Liver (tissue), 9 donors: ENCODE results near the gene CAPN3. TPM values are rescaled to one million over a fixed set of nuclear protein-coding genes. Genes with fewer than 3 reads are reported as not detected.

ENCODE experiments used
- DNase-seq: peaks from one replicate; pipeline ENCODE4 v3.0.0-alpha.2; 2017; ENCODE audit warnings: low spot score
- H3K27ac ChIP-seq, 2 donors: one replicate each; pipeline ENCODE4 v1.7.0; 2013; ENCODE audit warnings: inconsistent platforms in 2 of 2, low read length in 2 of 2, control low read depth in 1 of 2, low read depth in 1 of 2, mild to moderate bottlenecking in 1 of 2
- H3K27me3 ChIP-seq, 4 donors: one replicate each; pipeline versions ENCODE4 v1.6.1 to v1.7.0; 2013; ENCODE audit warnings: low read length in 3 of 4, inconsistent platforms in 1 of 4, mild to moderate bottlenecking in 1 of 4, moderate library complexity in 1 of 4; ENCODE audit not compliant: control insufficient read depth in 4 of 4, insufficient read depth in 4 of 4
- H3K36me3 ChIP-seq, 4 donors: one replicate each; pipeline versions ENCODE4 v1.6.1 to v1.7.0; 2013; ENCODE audit warnings: low read length in 3 of 4, mild to moderate bottlenecking in 3 of 4, low read depth in 1 of 4, moderate library complexity in 1 of 4; ENCODE audit not compliant: control insufficient read depth in 4 of 4, insufficient read depth in 3 of 4
- H3K4me1 ChIP-seq, 4 donors: one replicate each; pipeline versions ENCODE4 v1.6.1 to v1.7.0; 2013; ENCODE audit warnings: low read length in 3 of 4, mild to moderate bottlenecking in 3 of 4, moderate library complexity in 1 of 4; ENCODE audit not compliant: control insufficient read depth in 4 of 4, insufficient read depth in 4 of 4
- H3K4me3 ChIP-seq, 3 donors: one replicate each; pipeline versions ENCODE4 v1.6.1 to v1.7.0; 2013; ENCODE audit warnings: low read length in 3 of 3, control low read depth in 1 of 3, low read depth in 1 of 3, mild to moderate bottlenecking in 1 of 3
- H3K9ac ChIP-seq, 2 donors: one replicate each; pipeline ENCODE4 v1.7.0; 2013; ENCODE audit warnings: low read length in 2 of 2, mild to moderate bottlenecking in 2 of 2, moderate library complexity in 2 of 2, control low read depth in 1 of 2, low read depth in 1 of 2
- H3K9me3 ChIP-seq, 4 donors: one replicate each; pipeline versions ENCODE4 v1.6.1 to v1.7.0; 2013; ENCODE audit warnings: low read length in 3 of 4; ENCODE audit not compliant: control insufficient read depth in 4 of 4
- ATF3 ChIP-seq: IDR thresholded peaks from 2 replicates; pipeline ENCODE4 v1.6.1; 2016; ENCODE audit warnings: antibody characterized with exemption
- EGR1 ChIP-seq, 2 donors: IDR thresholded peaks; 2 replicates each; pipeline ENCODE4 v1.6.1; 2016 to 2018; ENCODE audit warnings: antibody characterized with exemption in 2 of 2, low read depth in 2 of 2
- FOXA1 ChIP-seq: IDR thresholded peaks from 2 replicates; pipeline ENCODE4 v1.6.1; 2016; ENCODE audit warnings: antibody characterized with exemption
- GABPA ChIP-seq, 2 donors: IDR thresholded peaks in 1 of 2; conservative IDR thresholded peaks in 1 of 2; 2 replicates each; pipeline ENCODE4 v1.6.1; 2016; ENCODE audit warnings: antibody characterized with exemption in 2 of 2, mild to moderate bottlenecking in 1 of 2, moderate library complexity in 1 of 2
- HNF4G ChIP-seq: IDR thresholded peaks from 2 replicates; pipeline ENCODE4 v1.6.1; 2016; ENCODE audit warnings: antibody characterized with exemption
- JUND ChIP-seq, 2 donors: IDR thresholded peaks; 2 replicates each; pipeline ENCODE4 v1.6.1; 2016; ENCODE audit warnings: antibody characterized with exemption in 2 of 2
- NR2F2 ChIP-seq: IDR thresholded peaks from 2 replicates; pipeline ENCODE4 v1.6.1; 2016; ENCODE audit warnings: antibody characterized with exemption
- RAD21 ChIP-seq, 2 donors: IDR thresholded peaks; 2 replicates each; pipeline ENCODE4 v1.6.1; 2016; ENCODE audit warnings: antibody characterized with exemption in 2 of 2, mild to moderate bottlenecking in 2 of 2
- YY1 ChIP-seq: IDR thresholded peaks from 2 replicates; pipeline ENCODE4 v1.6.1; 2016; ENCODE audit warnings: antibody characterized with exemption, mild to moderate bottlenecking
- WGBS: extraction: QIAGEN DNeasy Blood & Tissue Kit; methylation state at CpG from one replicate; pipeline ENCODE4 v1.1.7; 2013; 5-methylcytosine and 5-hydroxymethylcytosine counted together
- polyA plus RNA-seq, 2 donors: library from polyadenylated mRNA; stranded (reverse) in 1 of 2; unstranded in 1 of 2; fragments of 200-250 nt in 1 of 2; fragments of >200 nt in 1 of 2; fragmentation: Nextera tagmentation in 1 of 2; extraction: Ambion mirVana in 1 of 2; gene quantifications; one replicate each; pipeline versions ENCODE4 v1.2.1 to v1.2.3, GENCODE V29; 2013 to 2015
- total RNA-seq, 2 donors: library from RNA; depleted of rRNA; stranded (reverse); fragments of >200 nt; gene quantifications; one replicate each; pipeline ENCODE4 v1.2.3, GENCODE V29; 2014
- TF ChIP-seq, protein P1 (sequence below): IDR thresholded peaks from 2 replicates; pipeline ENCODE4 v1.6.1; 2016; ENCODE audit warnings: antibody characterized with exemption
- TF ChIP-seq, protein P2 (sequence below): IDR thresholded peaks from 2 replicates; pipeline ENCODE4 v1.6.1; 2016; ENCODE audit warnings: antibody characterized with exemption
- TF ChIP-seq, protein P3 (sequence below): IDR thresholded peaks from 2 replicates; pipeline ENCODE4 v1.6.1; 2016; ENCODE audit warnings: antibody characterized with exemption, mild to moderate bottlenecking
- donor health status: healthy.
- donor health status: healthy.
- donor health status: healthy.
- donor health status: healthy.
- donor health status: healthy.

The CAPN3 gene
- total and polyA plus RNA-seq, 4 donors, result 2.0 to 6.1 (median 4.2) TPM

GRCh38 chr15:42373274-42373673, 14.0 kb downstream of the CAPN3 start:
- Histone ChIP-seq H3K4me1 (no peaks in the 10 kb centered on the region), H3K27ac (no peak overlapping the region), H3K27me3 (no peaks in the 10 kb centered on the region), H3K9me3 (peaks cover 0 to 6% (median 1%) of the 10 kb centered on the region in 4 donors), H3K9ac (no peak overlapping the region), H3K4me3 (no peak overlapping the region), H3K36me3 (peaks cover 0 to 2% (median 0%) of the 10 kb centered on the region in 4 donors)
- TF ChIP-seq, protein P1, sequence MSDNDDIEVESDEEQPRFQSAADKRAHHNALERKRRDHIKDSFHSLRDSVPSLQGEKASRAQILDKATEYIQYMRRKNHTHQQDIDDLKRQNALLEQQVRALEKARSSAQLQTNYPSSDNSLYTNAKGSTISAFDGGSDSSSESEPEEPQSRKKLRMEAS, result no peak
- TF ChIP-seq JUND (IDR thresholded peaks at IDR 0.05) (no peak), EGR1 (IDR thresholded peaks at IDR 0.05; ENCODE audit: low read depth in 2 of 2) (no peak)
- TF ChIP-seq, protein P2, sequence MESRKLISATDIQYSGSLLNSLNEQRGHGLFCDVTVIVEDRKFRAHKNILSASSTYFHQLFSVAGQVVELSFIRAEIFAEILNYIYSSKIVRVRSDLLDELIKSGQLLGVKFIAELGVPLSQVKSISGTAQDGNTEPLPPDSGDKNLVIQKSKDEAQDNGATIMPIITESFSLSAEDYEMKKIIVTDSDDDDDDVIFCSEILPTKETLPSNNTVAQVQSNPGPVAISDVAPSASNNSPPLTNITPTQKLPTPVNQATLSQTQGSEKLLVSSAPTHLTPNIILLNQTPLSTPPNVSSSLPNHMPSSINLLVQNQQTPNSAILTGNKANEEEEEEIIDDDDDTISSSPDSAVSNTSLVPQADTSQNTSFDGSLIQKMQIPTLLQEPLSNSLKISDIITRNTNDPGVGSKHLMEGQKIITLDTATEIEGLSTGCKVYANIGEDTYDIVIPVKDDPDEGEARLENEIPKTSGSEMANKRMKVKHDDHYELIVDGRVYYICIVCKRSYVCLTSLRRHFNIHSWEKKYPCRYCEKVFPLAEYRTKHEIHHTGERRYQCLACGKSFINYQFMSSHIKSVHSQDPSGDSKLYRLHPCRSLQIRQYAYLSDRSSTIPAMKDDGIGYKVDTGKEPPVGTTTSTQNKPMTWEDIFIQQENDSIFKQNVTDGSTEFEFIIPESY, result no peak
- TF ChIP-seq, protein P3, sequence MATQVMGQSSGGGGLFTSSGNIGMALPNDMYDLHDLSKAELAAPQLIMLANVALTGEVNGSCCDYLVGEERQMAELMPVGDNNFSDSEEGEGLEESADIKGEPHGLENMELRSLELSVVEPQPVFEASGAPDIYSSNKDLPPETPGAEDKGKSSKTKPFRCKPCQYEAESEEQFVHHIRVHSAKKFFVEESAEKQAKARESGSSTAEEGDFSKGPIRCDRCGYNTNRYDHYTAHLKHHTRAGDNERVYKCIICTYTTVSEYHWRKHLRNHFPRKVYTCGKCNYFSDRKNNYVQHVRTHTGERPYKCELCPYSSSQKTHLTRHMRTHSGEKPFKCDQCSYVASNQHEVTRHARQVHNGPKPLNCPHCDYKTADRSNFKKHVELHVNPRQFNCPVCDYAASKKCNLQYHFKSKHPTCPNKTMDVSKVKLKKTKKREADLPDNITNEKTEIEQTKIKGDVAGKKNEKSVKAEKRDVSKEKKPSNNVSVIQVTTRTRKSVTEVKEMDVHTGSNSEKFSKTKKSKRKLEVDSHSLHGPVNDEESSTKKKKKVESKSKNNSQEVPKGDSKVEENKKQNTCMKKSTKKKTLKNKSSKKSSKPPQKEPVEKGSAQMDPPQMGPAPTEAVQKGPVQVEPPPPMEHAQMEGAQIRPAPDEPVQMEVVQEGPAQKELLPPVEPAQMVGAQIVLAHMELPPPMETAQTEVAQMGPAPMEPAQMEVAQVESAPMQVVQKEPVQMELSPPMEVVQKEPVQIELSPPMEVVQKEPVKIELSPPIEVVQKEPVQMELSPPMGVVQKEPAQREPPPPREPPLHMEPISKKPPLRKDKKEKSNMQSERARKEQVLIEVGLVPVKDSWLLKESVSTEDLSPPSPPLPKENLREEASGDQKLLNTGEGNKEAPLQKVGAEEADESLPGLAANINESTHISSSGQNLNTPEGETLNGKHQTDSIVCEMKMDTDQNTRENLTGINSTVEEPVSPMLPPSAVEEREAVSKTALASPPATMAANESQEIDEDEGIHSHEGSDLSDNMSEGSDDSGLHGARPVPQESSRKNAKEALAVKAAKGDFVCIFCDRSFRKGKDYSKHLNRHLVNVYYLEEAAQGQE, result no peak
- no peak for DNase-seq
- WGBS, result 85% methylated on average over 1 of the region's 1 CpG

- no peak overlapping the region for H3K4me3 ChIP-seq
- H3K27me3 ChIP-seq, result no peaks in the 10 kb centered on the region
- peaks cover 0 to 2% (median 0%) of the 10 kb centered on the region in 4 donors for H3K36me3 ChIP-seq
- H3K4me1 ChIP-seq, result no peaks in the 10 kb centered on the region
- H3K27ac ChIP-seq, result no peak overlapping the region
- 93% methylated on average over 4 of the region's 4 CpGs for WGBS
- H3K9ac ChIP-seq, result no peak overlapping the region
- peaks cover 0 to 6% (median 1%) of the 10 kb centered on the region in 4 donors for H3K9me3 ChIP-seq
- no peak for DNase-seq
- TF ChIP-seq RAD21 (IDR thresholded peaks at IDR 0.05), result no peak
- no peak for TF ChIP-seq HNF4G
- TF ChIP-seq, protein P1, result no peak
- no peak for TF ChIP-seq NR2F2
- no peak for TF ChIP-seq GABPA (IDR thresholded peaks at IDR 0.05 in 1 of 2, conservative IDR thresholded peaks at IDR 0.05 in 1 of 2)
- no peak for TF ChIP-seq YY1
- no peak for TF ChIP-seq FOXA1
- TF ChIP-seq, protein P2, result no peak
- TF ChIP-seq, protein P3, result no peak
- TF ChIP-seq ATF3, result no peak
- no peak for TF ChIP-seq EGR1 (IDR thresholded peaks at IDR 0.05; ENCODE audit: low read depth in 2 of 2)
Observed at GRCh38 chr15:42373936-42374335, 14.6 kb downstream of the CAPN3 start.
